Osteocyte (in vitro differentiated cells): ENCODE data around the gene ZBTB16. TPM values are rescaled to one million over a fixed set of nuclear protein-coding genes. Genes with fewer than 3 reads are reported as not detected.

Experiments used
- DNase-seq: peaks from one replicate; pipeline ENCODE4 v3.0.0; 2021; ENCODE audit warnings: mixed read lengths; ENCODE audit not compliant: unreplicated experiment; ENCODE audit errors: extremely low spot score
- H3K27ac Mint-ChIP-seq: one replicate; pipeline ENCODE4 v1.8.0; 2021; ENCODE audit warnings: mild to moderate bottlenecking, mixed read lengths; ENCODE audit not compliant: unreplicated experiment
- H3K27me3 Mint-ChIP-seq: one replicate; pipeline ENCODE4 v1.8.0; 2021; ENCODE audit warnings: mixed read lengths; ENCODE audit not compliant: unreplicated experiment
- H3K36me3 Mint-ChIP-seq: one replicate; pipeline ENCODE4 v1.8.0; 2021; ENCODE audit warnings: mixed read lengths; ENCODE audit not compliant: unreplicated experiment
- H3K4me1 Mint-ChIP-seq: one replicate; pipeline ENCODE4 v1.8.0; 2021; ENCODE audit warnings: mixed read lengths; ENCODE audit not compliant: unreplicated experiment
- H3K4me3 Mint-ChIP-seq: one replicate; pipeline ENCODE4 v1.8.0; 2021; ENCODE audit warnings: mild to moderate bottlenecking, moderate library complexity, mixed read lengths; ENCODE audit not compliant: unreplicated experiment
- H3K9me3 Mint-ChIP-seq: one replicate; pipeline ENCODE4 v1.8.0; 2021; ENCODE audit warnings: mixed read lengths; ENCODE audit not compliant: unreplicated experiment
- total RNA-seq: library from RNA; stranded (reverse); gene quantifications from 2 replicates; pipeline ENCODE4 v1.2.1, GENCODE V29; 2021
- TF ChIP-seq, protein P1 (sequence below): fragments of 200-600 bp; sonication (generic); IDR thresholded peaks from 2 replicates; pipeline ENCODE4 v1.5.0; 2021; ENCODE audit warnings: antibody characterized with exemption, mild to moderate bottlenecking, moderate library complexity

Gene ZBTB16
- total RNA-seq, 1 donor from 2014 or later, result 20.3 TPM

DNA sequence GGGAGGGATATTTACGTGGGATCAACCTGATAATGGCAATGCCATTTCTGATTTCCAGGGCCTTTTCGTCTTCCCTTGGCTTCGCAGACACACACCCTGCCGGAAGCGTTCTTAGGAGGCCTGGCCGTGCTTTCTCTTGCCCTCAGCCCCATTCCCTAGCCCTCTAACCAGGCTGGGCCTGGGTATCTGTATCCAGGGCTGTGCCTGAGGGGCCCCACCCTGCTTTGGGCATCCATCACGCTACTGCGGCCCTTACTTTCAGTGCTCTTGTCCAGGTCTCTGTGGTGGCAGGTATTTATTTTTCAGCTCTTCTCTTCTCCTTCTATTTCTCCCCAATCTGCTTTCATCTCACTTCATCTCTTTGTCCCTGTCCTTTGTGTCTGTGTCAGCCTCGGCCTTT is 105.0 kb downstream of the ZBTB16 start:
- no peak for DNase-seq
- peaks cover 99% of the 10 kb centered on the region for H3K4me1 Mint-ChIP-seq
- no peaks in the 10 kb centered on the region for H3K36me3 Mint-ChIP-seq
- peak overlapping the region; percentile 22 for H3K4me3 Mint-ChIP-seq
- TF ChIP-seq, protein P1, sequence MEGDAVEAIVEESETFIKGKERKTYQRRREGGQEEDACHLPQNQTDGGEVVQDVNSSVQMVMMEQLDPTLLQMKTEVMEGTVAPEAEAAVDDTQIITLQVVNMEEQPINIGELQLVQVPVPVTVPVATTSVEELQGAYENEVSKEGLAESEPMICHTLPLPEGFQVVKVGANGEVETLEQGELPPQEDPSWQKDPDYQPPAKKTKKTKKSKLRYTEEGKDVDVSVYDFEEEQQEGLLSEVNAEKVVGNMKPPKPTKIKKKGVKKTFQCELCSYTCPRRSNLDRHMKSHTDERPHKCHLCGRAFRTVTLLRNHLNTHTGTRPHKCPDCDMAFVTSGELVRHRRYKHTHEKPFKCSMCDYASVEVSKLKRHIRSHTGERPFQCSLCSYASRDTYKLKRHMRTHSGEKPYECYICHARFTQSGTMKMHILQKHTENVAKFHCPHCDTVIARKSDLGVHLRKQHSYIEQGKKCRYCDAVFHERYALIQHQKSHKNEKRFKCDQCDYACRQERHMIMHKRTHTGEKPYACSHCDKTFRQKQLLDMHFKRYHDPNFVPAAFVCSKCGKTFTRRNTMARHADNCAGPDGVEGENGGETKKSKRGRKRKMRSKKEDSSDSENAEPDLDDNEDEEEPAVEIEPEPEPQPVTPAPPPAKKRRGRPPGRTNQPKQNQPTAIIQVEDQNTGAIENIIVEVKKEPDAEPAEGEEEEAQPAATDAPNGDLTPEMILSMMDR, result no peak
- no peaks in the 10 kb centered on the region for H3K27me3 Mint-ChIP-seq
- H3K9me3 Mint-ChIP-seq, result no peaks in the 10 kb centered on the region
- H3K27ac Mint-ChIP-seq, result peak overlapping the region; percentile 99

GRCh38 chr11:114165326-114166230 is 106.1 kb downstream of the ZBTB16 start:
- no peaks in the 10 kb centered on the region for H3K27me3 Mint-ChIP-seq
- TF ChIP-seq, protein P1, result no peak
- H3K27ac Mint-ChIP-seq, result peak overlapping the region; percentile 99
- DNase-seq, result no peak
- H3K36me3 Mint-ChIP-seq, result no peaks in the 10 kb centered on the region
- no peak overlapping the region for H3K4me3 Mint-ChIP-seq
- no peaks in the 10 kb centered on the region for H3K9me3 Mint-ChIP-seq
- peaks cover 96% of the 10 kb centered on the region for H3K4me1 Mint-ChIP-seq

DNA sequence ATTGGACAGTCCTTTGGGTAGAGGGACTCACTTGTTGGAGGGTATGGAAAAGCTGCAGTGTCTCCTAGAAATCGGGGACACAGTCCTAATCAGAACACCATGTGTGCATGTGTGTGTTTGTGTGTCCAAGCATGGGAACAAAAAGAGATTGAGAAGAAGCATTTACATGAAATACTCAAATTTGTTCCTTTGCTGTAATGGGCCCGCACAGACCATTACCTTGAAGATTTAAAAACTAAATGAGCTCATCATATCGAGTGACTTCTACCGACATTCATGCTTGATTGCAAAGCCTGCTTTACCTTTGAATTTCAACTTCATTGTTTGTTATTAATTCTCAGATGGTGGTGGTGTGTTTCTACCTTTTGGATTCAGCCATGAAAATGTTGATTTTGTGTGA is 106.9 kb downstream of the ZBTB16 start:
- Mint-ChIP-seq H3K4me1 (peaks cover 96% of the 10 kb centered on the region), H3K4me3 (peak overlapping the region; percentile 19), H3K27me3 (no peaks in the 10 kb centered on the region), H3K36me3 (no peaks in the 10 kb centered on the region), H3K27ac (peak overlapping the region; percentile 99), H3K9me3 (no peaks in the 10 kb centered on the region)
- TF ChIP-seq, protein P1, result no peak
- no peak for DNase-seq

- TF ChIP-seq, protein P1, result no peak
- H3K4me3 Mint-ChIP-seq, result peak overlapping the region; percentile 19
- peaks cover 95% of the 10 kb centered on the region for H3K4me1 Mint-ChIP-seq
- H3K9me3 Mint-ChIP-seq, result no peaks in the 10 kb centered on the region
- no peak for DNase-seq
- peak overlapping the region; percentile 99 for H3K27ac Mint-ChIP-seq
- no peaks in the 10 kb centered on the region for H3K27me3 Mint-ChIP-seq
- H3K36me3 Mint-ChIP-seq, result no peaks in the 10 kb centered on the region
Measured at GRCh38 chr11:114166897-114167323, 107.4 kb downstream of the ZBTB16 start.

- Mint-ChIP-seq H3K4me3 (peak overlapping the region; percentile 18), H3K27me3 (no peaks in the 10 kb centered on the region), H3K27ac (peak overlapping the region; percentile 99), H3K36me3 (no peaks in the 10 kb centered on the region), H3K4me1 (peaks cover 91% of the 10 kb centered on the region), H3K9me3 (no peaks in the 10 kb centered on the region)
- TF ChIP-seq, protein P1, result no peak
- no peak for DNase-seq
Measured at GRCh38 chr11:114167355-114167754, 107.8 kb downstream of the ZBTB16 start.
